Measurements from ENCODE around the gene IL23A. TPM values are rescaled to one million over a fixed set of nuclear protein-coding genes. Genes with fewer than 3 reads are reported as not detected.

Gene IL23A
- total RNA-seq, 1 experiment from 2014 or later, result 2.0 TPM

- Histone ChIP-seq H2AK5ac (ENCODE audit: insufficient read length, low read length) (no peak overlapping the region), H2BK120ac (ENCODE audit: low read depth, low read length, poor library complexity, severe bottlenecking) (no peak overlapping the region)
Measured at GRCh38 chr12:56382611-56383010, 43.9 kb downstream of the IL23A start.

More at GRCh38 chr12:56382611-56383010, 43.9 kb downstream of the IL23A start:
- Histone ChIP-seq H3K27ac (ENCODE audit: insufficient read length, low read depth, low read length) (no peak overlapping the region), H2BK5ac (ENCODE audit: insufficient read length, low read length) (no peak overlapping the region), H3K9me3 (ENCODE audit: control insufficient read depth, low read depth, low read length) (no peaks in the 10 kb centered on the region), H3K23ac (ENCODE audit: insufficient read length, low read depth, low read length) (no peak overlapping the region), H4K5ac (ENCODE audit: insufficient read length, low read depth, low read length) (no peak overlapping the region), H2BK12ac (ENCODE audit: insufficient read length, low read depth, low read length) (no peak overlapping the region), H3K9ac (ENCODE audit: extremely low read depth, insufficient read length, low read length) (no peak overlapping the region), H3K79me1 (ENCODE audit: insufficient read depth, low read depth, low read length, poor library complexity, severe bottlenecking) (no peaks in the 10 kb centered on the region), H2BK20ac (ENCODE audit: low read depth, low read length, poor library complexity, severe bottlenecking) (no peak overlapping the region), H3K4ac (ENCODE audit: low read depth, low read length) (no peak overlapping the region), H2AFZ (ENCODE audit: low read length) (no peak overlapping the region), H3K14ac (ENCODE audit: insufficient read depth, low read length) (no peak overlapping the region), H3K4me2 (ENCODE audit: insufficient read depth, insufficient read length, low read length) (no peak overlapping the region), H3K79me2 (ENCODE audit: insufficient read depth, low read length) (no peaks in the 10 kb centered on the region), H3K4me1 (ENCODE audit: insufficient read depth, low read length) (no peaks in the 10 kb centered on the region), H3K23me2 (ENCODE audit: insufficient read length, low read depth, low read length, poor library complexity, severe bottlenecking) (no peaks in the 10 kb centered on the region), H3K27me3 (ENCODE audit: insufficient read depth, low read length) (no peaks in the 10 kb centered on the region), H3T11ph (ENCODE audit: low read length) (no peak overlapping the region), H3K18ac (ENCODE audit: insufficient read length, low read depth, low read length) (no peak overlapping the region), H2BK15ac (ENCODE audit: low read depth, low read length) (no peak overlapping the region), H3K56ac (ENCODE audit: insufficient read length, low read depth, low read length) (no peak overlapping the region), H4K91ac (ENCODE audit: insufficient read length, low read depth, low read length) (no peak overlapping the region), H4K20me1 (ENCODE audit: control insufficient read depth, insufficient read depth, insufficient read length) (no peaks in the 10 kb centered on the region), H4K8ac (replicated peaks; ENCODE audit: insufficient read length, low read depth, low read length) (no peak overlapping the region)
- TF ChIP-seq CTCF (conservative IDR thresholded peaks at IDR 0.05), result no peak
- no peaks in the 10 kb centered on the region for H3K9me3 Mint-ChIP-seq
- no peak for DNase-seq
- H3K4me3 Mint-ChIP-seq, result no peak overlapping the region
- H3K27me3 Mint-ChIP-seq (ENCODE audit: low read depth), result peaks cover 8% of the 10 kb centered on the region
- no peak overlapping the region for H3K27ac Mint-ChIP-seq
- H3K4me1 Mint-ChIP-seq, result peaks cover 10 to 13% of the 10 kb centered on the region in 2 experiments
- H3K36me3 Mint-ChIP-seq (ENCODE audit: insufficient read depth in 1 of 3, low read depth in 3 of 3), result no peaks in the 10 kb centered on the region
- WGBS (ENCODE audit: extremely low coverage, insufficient read length, low lambda C conversion rate), result no CpG with 5 or more reads among the region's 16 CpGs
